ENCODE results near the gene CLK2. TPM values are rescaled to one million over a fixed set of nuclear protein-coding genes. Genes with fewer than 3 reads are reported as not detected.

Gene CLK2
- total RNA-seq, 1 donor from 2014 or later = 101 TPM

GRCh38 chr1:155282488-155283091 is 9.3 kb upstream of the CLK2 start:
- H3K4me1 Mint-ChIP-seq = peaks cover 16% of the 10 kb centered on the region

GRCh38 chr1:155279268-155279667 is 6.0 kb upstream of the CLK2 start:
- Mint-ChIP-seq H3K36me3 (ENCODE audit: low read depth) (peaks cover 4% of the 10 kb centered on the region), H3K27ac (ENCODE audit: unreplicated experiment) (no peak overlapping the region), H3K27me3 (ENCODE audit: low read depth) (no peaks in the 10 kb centered on the region), H3K4me3 (peak overlapping the region; percentile 90), H3K9me3 (no peaks in the 10 kb centered on the region), H3K4me1 (peaks cover 30% of the 10 kb centered on the region)
- no peak for DNase-seq (ENCODE audit: low read depth, low spot score)
- no peak for TF ChIP-seq CTCF (conservative IDR thresholded peaks at IDR 0.05)

More at GRCh38 chr1:155282488-155283091, 9.3 kb upstream of the CLK2 start:
- H3K27me3 Mint-ChIP-seq (ENCODE audit: low read depth) = no peaks in the 10 kb centered on the region
- no peak for DNase-seq (ENCODE audit: low read depth, low spot score)
- H3K36me3 Mint-ChIP-seq (ENCODE audit: low read depth) = peaks cover 4% of the 10 kb centered on the region
- no peak overlapping the region for H3K27ac Mint-ChIP-seq (ENCODE audit: unreplicated experiment)
- H3K4me3 Mint-ChIP-seq = no peak overlapping the region
- H3K9me3 Mint-ChIP-seq = no peaks in the 10 kb centered on the region
- no peak for TF ChIP-seq CTCF (conservative IDR thresholded peaks at IDR 0.05)

- H3K36me3 Mint-ChIP-seq (ENCODE audit: low read depth) = peaks cover 4% of the 10 kb centered on the region
- no peaks in the 10 kb centered on the region for H3K9me3 Mint-ChIP-seq
- no peaks in the 10 kb centered on the region for H3K27me3 Mint-ChIP-seq (ENCODE audit: low read depth)
- no peak overlapping the region for H3K27ac Mint-ChIP-seq (ENCODE audit: unreplicated experiment)
- H3K4me1 Mint-ChIP-seq = peaks cover 32% of the 10 kb centered on the region
- DNase-seq (ENCODE audit: low read depth, low spot score) = no peak
- H3K4me3 Mint-ChIP-seq = peak overlapping the region; percentile 90
- TF ChIP-seq CTCF (conservative IDR thresholded peaks at IDR 0.05) = peak; percentile 5
Observed at GRCh38 chr1:155278689-155279160, 5.4 kb upstream of the CLK2 start.

GRCh38 chr1:155277902-155278688 is 4.8 kb upstream of the CLK2 start:
- DNase-seq (ENCODE audit: low read depth, low spot score) = peak; percentile 58
- Mint-ChIP-seq H3K36me3 (ENCODE audit: low read depth) (peaks cover 4% of the 10 kb centered on the region), H3K4me1 (peaks cover 37% of the 10 kb centered on the region), H3K27me3 (ENCODE audit: low read depth) (no peaks in the 10 kb centered on the region), H3K9me3 (no peaks in the 10 kb centered on the region), H3K4me3 (peak overlapping the region; percentile 90), H3K27ac (ENCODE audit: unreplicated experiment) (no peak overlapping the region)
- peak; percentile 57 for TF ChIP-seq CTCF (conservative IDR thresholded peaks at IDR 0.05)

GRCh38 chr1:155277070-155277901 is 4.0 kb upstream of the CLK2 start, which contains the start of gene HCN3:
Gene HCN3 (plus strand): TSS chr1:155277463. CDS start chr1:155277591, 128 bp downstream.
- H3K27ac Mint-ChIP-seq (ENCODE audit: unreplicated experiment) = no peak within 1 kb of the TSS
- peaks cover 44% of the 10 kb centered on the region for H3K4me1 Mint-ChIP-seq
- H3K9me3 Mint-ChIP-seq = no peaks in the 10 kb centered on the region
- peak; percentile 74 for TF ChIP-seq CTCF (conservative IDR thresholded peaks at IDR 0.05)
- peak within 1 kb of the TSS; percentile 90 for H3K4me3 Mint-ChIP-seq
- no peaks in the 10 kb centered on the region for H3K27me3 Mint-ChIP-seq (ENCODE audit: low read depth)
- peaks cover 6% of the 10 kb centered on the region for H3K36me3 Mint-ChIP-seq (ENCODE audit: low read depth)
- DNase-seq (ENCODE audit: low read depth, low spot score) = peak; percentile 100
